Type B pancreatic cell (in vitro differentiated cells): ENCODE data around the gene TAMALIN. TPM values are rescaled to one million over a fixed set of nuclear protein-coding genes. Genes with fewer than 3 reads are reported as not detected.

Experiments
- DNase-seq: peaks from one replicate; pipeline ENCODE4 v3.0.0; 2021; ENCODE audit warnings: mixed read lengths; ENCODE audit not compliant: unreplicated experiment; ENCODE audit errors: extremely low spot score
- H3K27ac Mint-ChIP-seq: 2 replicates; pipeline ENCODE4 v1.8.0; 2021; ENCODE audit warnings: mild to moderate bottlenecking, mixed read lengths
- H3K27me3 Mint-ChIP-seq: 2 replicates; pipeline ENCODE4 v1.8.0; 2021; ENCODE audit warnings: mixed read lengths
- H3K36me3 Mint-ChIP-seq: 2 replicates; pipeline ENCODE4 v1.8.0; 2021; ENCODE audit warnings: mixed read lengths
- H3K4me1 Mint-ChIP-seq: one replicate; pipeline ENCODE4 v1.8.0; 2021; ENCODE audit warnings: mixed read lengths; ENCODE audit not compliant: unreplicated experiment
- H3K4me3 Mint-ChIP-seq: 2 replicates; pipeline ENCODE4 v1.8.0; 2021; ENCODE audit warnings: mild to moderate bottlenecking, mixed read lengths
- H3K9me3 Mint-ChIP-seq: 2 replicates; pipeline ENCODE4 v1.8.0; 2021; ENCODE audit warnings: mixed read lengths
- total RNA-seq: library from RNA; stranded (reverse); gene quantifications from 2 replicates; pipeline ENCODE4 v1.2.1, GENCODE V29; 2021; ENCODE audit warnings: low replicate concordance
- TF ChIP-seq, protein P1 (sequence below): fragments of 200-600 bp; sonication (generic); conservative IDR thresholded peaks from 2 replicates; pipeline ENCODE4 v1.5.0; 2021; ENCODE audit warnings: antibody characterized with exemption, mild to moderate bottlenecking

Gene TAMALIN
- total RNA-seq, 1 donor from 2014 or later = 16.5 TPM

DNA sequence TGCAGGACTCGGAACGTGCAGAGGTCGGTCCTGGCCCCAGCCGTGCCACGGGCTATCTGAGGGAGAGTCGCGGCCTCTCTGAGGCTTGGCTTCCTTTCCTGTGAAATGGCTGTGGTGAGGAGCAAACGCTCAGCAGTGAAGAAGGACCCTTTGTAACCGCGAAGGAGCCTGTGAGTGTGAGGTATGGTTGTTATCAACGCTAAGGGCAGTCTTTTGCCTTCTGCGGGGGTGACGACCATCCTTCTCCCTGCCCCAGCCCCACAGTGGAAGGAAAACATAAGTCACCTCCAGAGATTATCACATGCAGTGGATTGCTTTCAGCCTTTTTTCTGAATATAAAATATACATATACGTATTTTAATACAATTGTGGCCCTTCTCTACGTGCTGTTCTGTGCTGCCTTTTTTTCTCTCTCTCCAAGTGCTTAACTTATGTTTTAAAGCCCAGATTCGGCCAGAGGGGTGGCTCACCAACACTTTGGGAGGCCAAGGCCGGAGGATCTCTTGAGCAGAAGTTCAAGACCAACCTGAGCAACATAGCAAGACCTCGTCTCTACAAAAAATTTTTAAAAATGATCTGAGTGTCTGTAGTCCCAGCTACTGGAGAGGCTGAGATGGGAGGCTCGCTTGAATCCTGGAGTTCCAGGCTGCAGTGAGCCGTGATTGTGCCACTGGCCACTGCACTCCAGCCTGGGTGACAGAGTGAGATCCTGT, 17.4 kb downstream of the TAMALIN start:
- TF ChIP-seq, protein P1, sequence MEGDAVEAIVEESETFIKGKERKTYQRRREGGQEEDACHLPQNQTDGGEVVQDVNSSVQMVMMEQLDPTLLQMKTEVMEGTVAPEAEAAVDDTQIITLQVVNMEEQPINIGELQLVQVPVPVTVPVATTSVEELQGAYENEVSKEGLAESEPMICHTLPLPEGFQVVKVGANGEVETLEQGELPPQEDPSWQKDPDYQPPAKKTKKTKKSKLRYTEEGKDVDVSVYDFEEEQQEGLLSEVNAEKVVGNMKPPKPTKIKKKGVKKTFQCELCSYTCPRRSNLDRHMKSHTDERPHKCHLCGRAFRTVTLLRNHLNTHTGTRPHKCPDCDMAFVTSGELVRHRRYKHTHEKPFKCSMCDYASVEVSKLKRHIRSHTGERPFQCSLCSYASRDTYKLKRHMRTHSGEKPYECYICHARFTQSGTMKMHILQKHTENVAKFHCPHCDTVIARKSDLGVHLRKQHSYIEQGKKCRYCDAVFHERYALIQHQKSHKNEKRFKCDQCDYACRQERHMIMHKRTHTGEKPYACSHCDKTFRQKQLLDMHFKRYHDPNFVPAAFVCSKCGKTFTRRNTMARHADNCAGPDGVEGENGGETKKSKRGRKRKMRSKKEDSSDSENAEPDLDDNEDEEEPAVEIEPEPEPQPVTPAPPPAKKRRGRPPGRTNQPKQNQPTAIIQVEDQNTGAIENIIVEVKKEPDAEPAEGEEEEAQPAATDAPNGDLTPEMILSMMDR = peak; percentile 23
- H3K4me3 Mint-ChIP-seq = peak overlapping the region; percentile 82
- H3K9me3 Mint-ChIP-seq = no peaks in the 10 kb centered on the region
- peaks cover 27% of the 10 kb centered on the region for H3K4me1 Mint-ChIP-seq
- DNase-seq = no peak
- H3K27me3 Mint-ChIP-seq = peaks cover 41% of the 10 kb centered on the region
- no peak overlapping the region for H3K27ac Mint-ChIP-seq
- no peaks in the 10 kb centered on the region for H3K36me3 Mint-ChIP-seq

DNA sequence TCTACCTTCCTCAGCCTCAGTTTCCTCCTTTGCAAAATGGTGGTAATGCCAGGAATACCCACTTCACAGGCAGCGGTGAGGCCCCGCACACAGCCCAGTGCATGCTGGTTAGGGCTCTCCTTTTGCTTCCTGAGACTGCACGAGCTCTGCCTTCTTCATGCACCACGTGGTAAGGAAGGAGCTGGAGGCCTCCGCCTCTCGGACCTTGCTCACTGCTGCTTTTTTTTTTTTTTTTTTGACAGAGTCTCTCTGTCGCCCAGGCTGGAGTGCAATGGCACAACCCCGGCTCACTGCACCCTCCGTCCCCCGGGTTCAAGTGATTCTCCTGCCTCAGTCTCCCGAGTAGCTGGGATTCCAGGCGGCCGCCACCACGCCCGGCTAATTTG, 18.1 kb downstream of the TAMALIN start:
- no peak for DNase-seq
- TF ChIP-seq, protein P1 = no peak
- H3K9me3 Mint-ChIP-seq = no peaks in the 10 kb centered on the region
- no peaks in the 10 kb centered on the region for H3K36me3 Mint-ChIP-seq
- H3K27me3 Mint-ChIP-seq = peaks cover 41% of the 10 kb centered on the region
- H3K4me1 Mint-ChIP-seq = peaks cover 30% of the 10 kb centered on the region
- peak overlapping the region; percentile 89 for H3K4me3 Mint-ChIP-seq
- no peak overlapping the region for H3K27ac Mint-ChIP-seq

DNA sequence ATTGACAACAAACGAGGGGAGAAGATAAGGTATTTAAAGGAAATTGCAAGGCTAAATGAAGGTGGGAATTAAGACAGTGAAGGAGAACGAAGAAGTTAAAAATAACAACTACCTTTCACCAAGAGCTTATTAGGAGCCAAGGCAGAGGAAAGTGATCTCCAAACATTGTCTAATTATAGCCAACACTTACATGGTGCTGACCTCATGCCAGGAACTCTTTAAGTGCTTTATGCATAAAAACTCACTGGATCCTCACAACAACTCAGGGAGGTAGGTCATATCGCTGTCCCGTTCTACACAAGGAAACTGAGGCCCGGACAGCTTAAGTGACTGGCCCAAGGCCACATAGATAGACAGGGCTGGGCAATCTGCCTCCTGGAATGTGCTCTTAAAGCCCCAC, 19.5 kb downstream of the TAMALIN start:
- no peaks in the 10 kb centered on the region for H3K9me3 Mint-ChIP-seq
- TF ChIP-seq, protein P1 = no peak
- no peak for DNase-seq
- H3K4me3 Mint-ChIP-seq = peak overlapping the region; percentile 89
- H3K4me1 Mint-ChIP-seq = peaks cover 19% of the 10 kb centered on the region
- no peaks in the 10 kb centered on the region for H3K36me3 Mint-ChIP-seq
- peak overlapping the region; percentile 73 for H3K27ac Mint-ChIP-seq
- peaks cover 27% of the 10 kb centered on the region for H3K27me3 Mint-ChIP-seq

DNA sequence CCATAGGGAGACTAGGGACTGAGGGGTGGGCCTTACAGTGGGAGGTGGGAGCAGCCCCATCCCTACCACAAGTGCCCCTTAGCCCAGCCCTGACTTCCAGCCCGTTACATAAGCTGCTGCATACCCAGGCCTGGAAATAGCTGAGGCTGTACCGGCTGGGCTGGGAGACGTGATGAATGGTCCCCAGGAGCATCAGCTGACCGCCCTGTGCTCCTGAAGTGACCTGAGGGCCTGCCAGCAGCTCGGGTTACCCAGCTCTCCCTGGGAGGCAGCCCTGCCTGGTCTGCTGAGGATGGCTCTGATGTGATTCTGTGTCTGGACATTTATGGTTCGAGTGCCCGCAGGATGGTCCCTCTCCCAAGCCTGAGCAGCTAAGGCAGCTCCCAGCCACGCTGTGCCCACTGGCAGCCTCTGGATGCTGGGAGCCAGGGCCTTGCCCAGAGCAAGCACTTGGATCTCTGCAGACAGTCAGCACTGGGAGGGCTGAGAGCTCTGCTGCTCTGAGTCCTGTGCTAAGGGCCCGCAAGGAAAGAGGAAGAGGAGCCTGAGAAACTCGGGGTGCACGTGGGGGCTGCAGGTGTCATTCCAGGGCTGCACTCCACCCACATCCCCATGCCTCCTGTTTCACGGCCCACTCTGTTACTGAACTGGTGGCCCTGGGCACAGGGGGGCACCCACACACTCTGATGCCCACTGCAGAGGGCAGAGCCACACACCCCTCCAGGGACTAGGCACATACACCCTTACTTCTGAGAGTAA, 20.5 kb downstream of the TAMALIN start:
- no peak for DNase-seq
- no peak overlapping the region for H3K27ac Mint-ChIP-seq
- TF ChIP-seq, protein P1 = no peak
- H3K4me3 Mint-ChIP-seq = no peak overlapping the region
- H3K27me3 Mint-ChIP-seq = peaks cover 17% of the 10 kb centered on the region
- no peaks in the 10 kb centered on the region for H3K36me3 Mint-ChIP-seq
- no peaks in the 10 kb centered on the region for H3K9me3 Mint-ChIP-seq
- peaks cover 23% of the 10 kb centered on the region for H3K4me1 Mint-ChIP-seq

DNA sequence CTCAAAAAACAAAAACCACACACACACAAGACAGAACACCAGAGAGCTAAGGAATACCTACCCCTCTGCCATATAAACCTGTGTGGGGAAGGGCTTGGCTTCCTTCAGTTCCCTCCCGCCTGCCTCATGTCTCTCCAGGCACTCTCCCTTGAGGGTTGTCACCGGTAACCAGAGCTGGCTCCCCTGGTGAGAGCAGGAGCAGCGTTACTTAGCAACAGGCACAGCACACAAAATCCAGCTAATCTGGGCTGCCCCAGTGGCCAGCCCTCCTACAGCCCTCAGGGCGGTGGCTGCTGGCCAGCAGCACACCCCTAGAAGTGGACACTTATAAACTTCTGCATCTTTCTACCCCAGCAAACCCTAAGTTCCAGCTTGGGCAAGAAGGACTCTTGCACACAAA, 22.9 kb downstream of the TAMALIN start:
- no peaks in the 10 kb centered on the region for H3K9me3 Mint-ChIP-seq
- peak overlapping the region; percentile 46 for H3K4me3 Mint-ChIP-seq
- H3K4me1 Mint-ChIP-seq = peaks cover 29% of the 10 kb centered on the region
- H3K27ac Mint-ChIP-seq = peak overlapping the region; percentile 67
- TF ChIP-seq, protein P1 = no peak
- H3K36me3 Mint-ChIP-seq = no peaks in the 10 kb centered on the region
- peaks cover 13% of the 10 kb centered on the region for H3K27me3 Mint-ChIP-seq
- no peak for DNase-seq
